HL-60 (cell line): ENCODE data around the gene ITGB5.

ENCODE experiments used
- DNase-seq, 2 experiments: peaks; one replicate each; pipeline ENCODE4 v3.0.0-alpha.2; 2010 to 2020; ENCODE audit warnings: low read depth in 1 of 2, low spot score in 1 of 2
- H3K27ac ChIP-seq: fragments of 250-450 bp; sonication (Bioruptor Pico); replicated peaks from 2 replicates; pipeline ENCODE4 v1.5.1; 2020; ENCODE audit warnings: mild to moderate bottlenecking, moderate library complexity
- H3K27me3 ChIP-seq: fragments of 250-450 bp; sonication (Bioruptor Pico); 2 replicates; pipeline ENCODE4 v1.5.1; 2021; ENCODE audit warnings: mild to moderate bottlenecking, moderate library complexity; ENCODE audit not compliant: insufficient read depth, poor library complexity, severe bottlenecking
- H3K4me3 ChIP-seq: replicated peaks from 2 replicates; pipeline ENCODE4 v1.5.1; 2011; ENCODE audit warnings: mild to moderate bottlenecking, control low read depth, low read length; ENCODE audit not compliant: insufficient read depth
- CTCF ChIP-seq: IDR thresholded peaks from one replicate; pipeline ENCODE4 v1.5.1; 2011; ENCODE audit warnings: low read length, control low read depth, inconsistent platforms; ENCODE audit not compliant: insufficient read depth
- GABPA ChIP-seq: IDR thresholded peaks from 2 replicates; pipeline ENCODE4 v1.6.1; 2012; ENCODE audit warnings: low read depth
- POLR2AphosphoS5 ChIP-seq: IDR thresholded peaks from 2 replicates; pipeline ENCODE4 v1.6.1; 2012; ENCODE audit warnings: low read depth
- REST ChIP-seq: IDR thresholded peaks from 2 replicates; pipeline ENCODE4 v1.6.1; 2012; ENCODE audit warnings: low read depth; ENCODE audit not compliant: insufficient replicate concordance
- SPI1 ChIP-seq: IDR thresholded peaks from 2 replicates; pipeline ENCODE4 v1.6.1; 2012; ENCODE audit warnings: low read depth, mild to moderate bottlenecking, borderline replicate concordance

ITGB5 gene

GRCh38 chr3:124762661-124763011 lies 124.5 kb downstream of the ITGB5 start:
- Histone ChIP-seq H3K27me3 (no peaks in the 10 kb centered on the region), H3K4me3 (no peak overlapping the region), H3K27ac (no peak overlapping the region)
- no peak for DNase-seq
- TF ChIP-seq POLR2AphosphoS5 (no peak), SPI1 (no peak), GABPA (no peak), CTCF (no peak), REST (no peak)

- Histone ChIP-seq H3K4me3 (no peak overlapping the region), H3K27ac (no peak overlapping the region), H3K27me3 (no peaks in the 10 kb centered on the region)
- no peak for TF ChIP-seq REST
- TF ChIP-seq POLR2AphosphoS5 = no peak
- 0 out of 2 replicates have a peak, but pooled peaks have one; percentile 3 for TF ChIP-seq SPI1
- no peak for DNase-seq
These were observed 125.1 kb downstream of the ITGB5 start for GRCh38 chr3:124761935-124762660.

GRCh38 chr3:124761250-124761796 lies 125.8 kb downstream of the ITGB5 start:
- TF ChIP-seq CTCF (peak; percentile 88), POLR2AphosphoS5 (no peak), REST (no peak), GABPA (no peak)
- H3K27me3 ChIP-seq = no peaks in the 10 kb centered on the region
- peak; percentile 38 to 54 for DNase-seq
- no peak overlapping the region for H3K4me3 ChIP-seq
- no peak overlapping the region for H3K27ac ChIP-seq
